ACHN (cell line): ENCODE measurements around the gene SPTB.

ENCODE experiments used
- DNase-seq: peaks from one replicate; pipeline ENCODE4 v3.0.0-alpha.2; 2015
- in situ Hi-C: cut with HindIII; loops from 2 replicates; pipeline ENCODE4 v1.10.0; 2017; ENCODE audit warnings: low sequenced_read_pairs, low pct_ligation_motif_present, low pct_unique_long_range_greater_than_20kb

The SPTB gene

DNA sequence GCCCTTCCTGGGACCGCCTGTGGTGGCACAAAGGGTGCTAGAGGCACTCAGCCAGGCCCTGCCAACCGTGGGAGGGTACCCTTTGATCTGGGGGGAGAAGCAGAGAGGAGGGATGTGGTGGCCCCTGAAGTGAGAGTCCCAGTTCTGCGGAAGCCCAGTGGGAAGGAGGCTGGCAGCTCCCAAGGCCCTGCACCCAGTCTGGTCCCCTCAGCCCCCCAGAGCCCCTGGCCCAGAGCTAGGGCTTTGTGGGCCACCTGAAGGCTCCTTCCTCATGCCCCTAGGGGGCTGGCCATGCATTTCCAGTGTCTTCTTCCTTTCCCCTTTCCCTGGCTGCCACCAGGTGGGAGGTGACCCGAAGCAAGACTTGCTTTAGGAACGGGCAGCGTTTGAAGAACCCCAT lies 131.2 kb downstream of the SPTB start:
- no peak for DNase-seq
- in situ Hi-C loops, result no loop called here

DNA sequence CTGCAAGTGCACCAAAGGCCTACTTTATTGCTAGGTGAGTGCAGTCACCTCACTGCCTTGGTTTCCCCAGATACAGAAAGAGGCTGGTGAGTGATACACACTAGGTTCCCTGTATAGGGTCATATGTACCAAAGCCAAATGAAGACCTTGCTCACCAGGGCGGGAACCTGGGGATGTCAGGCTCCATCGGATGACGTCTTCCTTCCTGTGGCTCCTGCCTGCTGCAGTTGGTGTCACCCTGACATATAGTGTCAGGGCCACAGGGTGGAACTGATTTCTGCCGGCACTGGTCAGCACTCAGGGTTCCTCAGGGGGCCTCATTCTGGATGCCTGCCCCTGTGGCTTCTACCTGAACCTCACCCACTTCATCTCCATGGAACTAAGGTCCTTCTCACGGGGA lies 132.4 kb downstream of the SPTB start:
- in situ Hi-C loops, result no loop called here
- DNase-seq, result no peak

DNA sequence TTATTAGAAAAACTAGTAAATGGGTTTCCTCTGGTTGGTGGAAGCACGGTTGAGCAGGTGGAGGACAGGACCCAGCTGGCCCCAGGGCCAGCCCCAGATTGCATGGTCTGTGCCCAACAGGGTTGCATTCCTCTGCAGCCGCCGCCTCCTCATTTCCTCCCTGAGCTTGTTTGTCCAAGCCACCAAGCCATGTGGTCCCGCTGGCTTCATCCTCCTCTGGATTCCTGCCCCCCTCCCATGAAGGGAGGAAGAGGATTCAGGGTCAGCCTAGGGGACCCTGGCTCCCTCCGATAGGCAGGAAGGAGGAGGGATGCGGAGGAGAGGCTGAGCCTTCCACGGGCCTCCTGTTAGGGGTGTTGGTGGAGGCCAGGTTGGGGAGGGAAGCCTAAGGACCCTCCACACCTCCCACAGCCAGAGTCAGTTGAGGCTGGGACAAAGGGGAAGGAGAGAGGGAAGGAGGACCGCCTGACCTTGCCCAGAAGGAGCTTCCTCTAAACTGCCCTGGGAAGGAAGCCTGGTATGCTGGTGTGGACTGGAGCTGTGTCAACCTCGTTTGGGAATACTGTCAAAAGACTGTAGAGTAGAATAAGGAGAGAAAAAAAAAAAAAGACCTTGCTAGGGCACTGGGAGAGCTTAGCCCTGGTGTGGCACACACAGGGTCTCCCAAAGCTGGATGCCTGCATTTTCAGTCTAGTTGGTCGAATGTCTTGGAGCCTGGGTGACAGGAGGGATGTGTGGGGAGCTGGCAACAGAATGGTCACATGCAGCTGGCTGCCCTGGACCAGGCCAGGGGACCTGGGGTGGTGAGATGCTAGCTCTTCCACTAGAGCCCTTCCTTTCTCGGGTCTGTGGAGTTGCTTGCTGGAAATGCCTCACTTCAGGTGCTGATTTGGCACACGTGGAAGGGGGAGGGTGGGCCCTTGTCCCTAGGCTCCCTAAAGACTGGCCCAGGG lies 133.1 kb downstream of the SPTB start:
- no peak for DNase-seq
- in situ Hi-C loops, result no loop called here

DNA sequence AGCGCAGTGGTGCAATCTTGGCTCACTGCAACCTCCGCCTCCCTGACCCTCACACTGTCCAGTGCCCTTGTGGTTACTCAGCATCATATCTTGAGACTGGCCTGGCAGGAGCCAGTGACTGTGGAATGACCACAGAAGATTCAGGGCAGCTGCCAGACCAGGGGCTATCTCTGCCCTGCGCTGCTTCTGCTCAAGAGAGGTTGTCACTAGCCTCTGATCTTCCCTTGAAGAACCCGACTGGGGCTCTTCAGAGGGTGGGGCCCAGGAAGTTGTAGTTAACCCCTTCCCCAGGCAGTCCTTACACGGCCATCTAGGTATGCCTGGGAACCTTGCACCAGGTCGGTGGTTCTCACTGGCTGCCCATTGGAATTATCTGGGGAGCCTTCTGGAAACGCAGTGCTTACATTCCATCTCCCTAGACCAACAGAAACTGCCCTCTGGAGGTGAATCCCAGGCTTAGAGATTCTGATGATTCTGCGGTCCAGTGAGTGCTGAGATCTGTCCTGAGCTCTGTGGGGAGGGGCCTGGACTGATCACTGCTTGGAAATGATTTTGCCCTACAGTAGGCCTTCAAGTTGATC lies 134.1 kb downstream of the SPTB start:
- peak; percentile 10 for DNase-seq
- in situ Hi-C loops, result no loop called here

DNA sequence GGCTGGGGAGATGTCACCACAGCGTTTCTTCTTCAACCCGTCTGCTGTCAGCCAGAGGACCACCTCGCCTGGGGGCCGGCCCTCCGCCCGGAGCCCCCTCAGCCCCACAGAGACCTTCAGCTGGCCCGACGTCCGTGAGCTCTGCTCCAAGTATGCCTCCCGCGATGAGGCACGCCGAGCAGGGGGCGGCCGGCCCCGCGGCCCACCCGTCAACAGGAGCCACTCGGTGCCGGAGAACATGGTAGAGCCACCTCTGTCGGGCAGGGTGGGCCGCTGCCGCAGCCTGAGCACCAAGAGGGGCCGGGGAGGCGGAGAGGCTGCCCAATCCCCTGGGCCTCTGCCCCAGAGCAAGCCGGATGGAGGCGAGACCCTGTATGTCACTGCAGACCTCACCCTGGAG lies 136.6 kb downstream of the SPTB start:
- no peak for DNase-seq
- in situ Hi-C loops, result no loop called here

DNA sequence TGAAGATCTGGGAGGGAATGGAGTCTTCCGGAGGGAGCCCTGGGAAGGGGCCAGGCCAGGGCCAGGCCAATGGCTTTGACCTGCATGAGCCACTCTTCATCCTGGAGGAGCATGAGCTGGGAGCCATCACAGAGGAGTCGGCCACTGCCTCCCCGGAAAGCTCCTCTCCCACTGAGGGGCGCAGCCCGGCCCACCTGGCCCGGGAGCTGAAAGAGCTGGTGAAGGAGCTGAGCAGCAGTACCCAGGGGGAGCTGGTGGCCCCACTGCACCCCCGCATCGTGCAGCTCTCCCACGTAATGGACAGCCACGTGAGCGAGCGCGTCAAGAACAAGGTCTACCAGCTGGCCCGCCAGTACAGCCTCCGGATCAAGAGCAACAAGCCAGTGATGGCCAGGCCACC lies 137.7 kb downstream of the SPTB start:
- in situ Hi-C loops, result no loop called here
- no peak for DNase-seq

DNA sequence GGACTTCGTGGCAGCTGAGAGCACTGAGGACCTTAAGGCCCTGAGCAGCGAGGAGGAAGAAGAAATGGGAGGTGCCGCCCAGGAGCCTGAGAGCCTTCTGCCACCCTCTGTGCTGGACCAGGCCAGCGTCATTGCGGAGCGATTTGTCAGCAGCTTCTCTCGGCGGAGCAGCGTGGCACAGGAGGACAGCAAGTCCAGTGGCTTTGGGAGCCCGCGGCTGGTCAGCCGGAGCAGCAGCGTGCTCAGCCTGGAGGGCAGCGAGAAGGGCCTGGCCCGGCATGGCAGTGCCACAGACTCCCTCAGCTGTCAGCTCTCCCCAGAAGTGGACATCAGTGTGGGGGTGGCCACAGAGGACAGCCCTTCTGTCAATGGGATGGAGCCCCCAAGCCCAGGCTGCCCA lies 138.5 kb downstream of the SPTB start:
- in situ Hi-C loops, result no loop called here
- no peak for DNase-seq

DNA sequence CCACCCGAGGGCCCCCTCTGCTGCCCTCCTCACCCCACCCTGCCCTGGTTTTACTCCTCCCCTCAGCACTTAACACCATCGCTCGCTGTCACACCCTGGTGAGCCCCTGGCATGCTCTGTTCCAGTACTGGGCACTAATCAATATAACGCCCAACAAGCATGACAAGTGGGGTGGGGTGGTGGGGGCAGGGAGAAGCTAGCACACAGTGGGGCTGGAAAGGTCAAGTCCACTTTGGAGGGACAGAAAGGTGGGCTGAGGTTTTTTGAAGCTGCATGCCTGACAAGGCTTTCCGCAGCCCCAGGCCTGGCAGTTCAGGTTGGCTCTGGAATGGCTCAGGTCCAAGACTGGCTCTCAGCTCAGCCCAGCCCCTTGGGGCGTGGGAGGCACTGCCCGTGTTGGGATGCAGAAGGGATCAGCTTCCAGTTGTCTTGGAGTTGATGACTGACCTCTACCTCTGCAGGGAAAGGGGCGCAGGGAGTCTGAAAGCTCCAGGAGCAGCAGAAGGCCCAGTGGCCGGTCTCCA lies 141.4 kb downstream of the SPTB start:
- in situ Hi-C loops, result no loop called here
- no peak for DNase-seq

DNA sequence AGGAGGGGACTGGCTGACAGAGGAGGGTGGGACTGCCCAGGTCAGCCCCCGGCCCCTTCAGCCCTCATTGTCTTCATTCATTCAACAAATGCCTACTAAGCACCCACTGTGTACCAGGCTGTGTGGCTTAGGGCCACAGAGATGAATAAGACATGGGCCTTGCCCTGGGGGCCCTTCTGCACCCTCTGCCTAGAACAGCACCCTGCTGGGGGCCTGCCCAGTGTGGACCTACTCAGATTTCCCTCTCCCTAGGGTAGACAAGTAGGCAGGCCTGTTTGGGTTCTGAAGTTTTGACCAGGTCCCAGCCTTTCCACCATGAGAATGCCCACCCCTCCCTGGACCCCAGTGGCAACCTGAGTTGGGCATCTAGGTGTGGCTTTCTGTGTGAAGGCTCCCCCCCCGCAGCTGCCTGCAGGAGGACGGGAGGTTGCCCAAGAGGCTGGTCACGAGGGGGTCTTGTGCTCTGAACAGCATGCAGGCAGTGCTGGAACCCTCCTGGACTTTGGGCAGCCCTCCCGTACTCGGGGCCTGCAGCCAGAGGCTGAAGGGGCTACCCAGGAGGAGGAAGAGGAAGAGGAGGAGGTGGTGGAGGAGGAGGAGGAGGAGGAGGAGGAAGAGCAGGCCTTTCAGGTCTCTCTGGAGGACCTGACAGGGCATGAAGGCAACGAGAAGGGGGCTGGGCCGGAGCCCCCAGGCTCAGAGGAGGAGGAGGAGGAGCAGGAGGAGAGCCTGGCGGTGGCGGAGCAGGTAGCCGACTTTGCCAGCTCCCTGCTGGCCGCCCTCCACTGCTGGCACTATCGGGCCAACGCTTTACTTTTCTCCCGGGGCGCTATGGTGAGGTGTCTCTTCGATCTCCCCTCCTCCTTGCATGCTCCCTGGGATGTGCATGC lies 142.1 kb downstream of the SPTB start:
- DNase-seq, result no peak
- in situ Hi-C loops, result no loop called here

DNA sequence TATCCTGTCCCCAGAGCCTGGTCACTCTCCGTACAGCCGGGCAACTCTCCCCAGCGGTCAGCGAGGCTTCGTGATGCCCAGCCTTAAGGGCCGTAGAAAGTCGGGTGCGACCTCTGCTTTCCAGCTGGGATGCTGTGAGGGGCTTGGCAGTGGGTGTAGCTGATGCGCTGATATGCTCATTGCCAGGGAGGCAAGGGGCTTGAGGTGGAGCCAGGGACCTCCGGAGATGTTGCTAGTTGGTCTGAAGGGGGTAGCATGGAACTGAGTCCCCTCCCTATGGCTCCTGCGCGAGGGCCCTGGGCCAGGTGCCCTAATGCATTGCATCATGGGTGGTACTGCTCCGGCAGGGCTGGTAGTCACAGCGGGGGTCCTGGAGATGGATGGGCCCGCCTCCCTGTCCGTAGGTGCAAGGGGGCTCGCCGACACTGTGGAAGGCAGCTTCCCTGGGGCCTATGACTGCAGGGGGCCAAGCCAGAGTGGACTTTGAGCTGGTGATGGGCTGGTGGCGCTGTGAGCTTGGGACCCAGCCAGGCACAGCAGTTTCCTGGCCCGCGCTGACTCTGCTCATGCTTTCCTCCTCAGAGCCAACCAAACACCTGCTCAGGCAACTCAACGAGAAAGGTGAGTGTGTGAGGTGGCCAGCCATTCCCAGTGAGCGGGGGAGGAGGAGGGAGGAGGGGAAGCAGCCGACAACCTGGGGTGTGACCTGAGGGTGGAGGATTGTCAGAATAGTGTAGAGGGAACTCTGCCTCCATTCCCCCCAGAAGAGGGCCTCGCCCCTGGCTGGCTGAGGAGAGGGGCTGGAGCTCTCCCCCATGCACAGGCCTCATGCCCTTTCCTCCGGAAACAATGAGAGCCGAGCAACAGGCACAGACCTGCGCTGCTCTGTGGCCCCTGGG lies 143.2 kb downstream of the SPTB start:
- no peak for DNase-seq

DNA sequence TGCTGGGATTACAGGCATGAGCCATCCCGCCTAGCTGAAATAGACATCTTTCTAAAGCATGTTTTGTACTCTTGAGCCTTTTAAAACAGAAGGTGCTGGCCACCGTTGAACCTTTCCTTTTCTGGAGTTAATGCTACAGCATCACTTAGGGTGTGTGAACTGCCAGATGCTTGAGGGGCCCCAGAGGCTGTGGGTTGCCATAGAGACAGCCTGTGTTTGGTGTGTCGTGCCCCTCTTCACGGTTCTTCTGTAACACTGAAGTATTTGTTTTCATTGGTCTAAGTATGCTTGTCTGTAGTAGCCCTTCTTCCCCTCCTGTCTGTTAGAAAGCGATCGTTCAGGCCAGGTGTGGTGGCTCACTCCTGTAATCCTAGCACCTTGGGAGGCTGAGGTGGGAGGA lies 144.7 kb downstream of the SPTB start:
- DNase-seq, result no peak
- in situ Hi-C loops, result no loop called here

More for the DNA sequence above, 143.2 kb downstream of the SPTB start:
- in situ Hi-C loops, result no loop called here

DNA sequence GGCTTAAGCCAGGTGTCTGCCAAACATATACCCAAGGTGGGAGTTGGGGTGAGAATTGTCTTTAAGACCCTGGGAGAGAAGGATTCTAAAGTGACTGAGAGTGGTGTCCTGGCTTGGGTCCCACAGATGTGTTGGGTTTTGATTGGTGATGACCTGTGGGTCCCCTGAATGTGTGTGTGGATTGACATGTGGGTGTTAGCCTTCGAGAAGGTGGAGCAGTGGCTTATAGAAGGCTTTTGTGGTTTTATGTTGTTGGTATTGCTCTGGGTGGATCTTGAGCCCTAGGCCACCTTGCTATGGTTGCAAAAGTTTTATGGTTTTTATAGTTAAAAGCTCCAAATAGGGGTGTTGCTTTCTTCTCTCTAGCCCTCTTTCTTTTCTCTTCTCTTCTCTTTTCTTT lies 145.8 kb downstream of the SPTB start:
- no peak for DNase-seq
- in situ Hi-C loops, result no loop called here

DNA sequence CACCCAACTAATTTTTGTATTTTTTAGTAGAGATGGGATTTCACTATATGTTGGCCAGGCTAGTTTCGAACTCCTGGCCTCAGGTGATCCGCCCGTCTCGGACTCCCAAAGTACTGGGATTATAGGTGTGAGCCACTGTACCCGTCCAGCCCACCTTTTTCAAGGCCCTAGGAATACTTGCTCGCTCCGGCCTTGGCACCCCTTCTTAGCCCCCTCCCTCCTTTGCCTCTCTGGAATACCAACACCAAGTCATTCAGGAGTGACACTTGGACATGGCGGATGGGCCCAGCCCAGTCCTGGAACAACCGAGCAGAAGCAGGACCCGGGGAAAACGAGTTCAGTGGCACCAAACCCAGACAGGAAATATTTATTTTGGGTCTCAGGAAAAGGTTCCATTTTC lies 146.4 kb downstream of the SPTB start:
- in situ Hi-C loops, result no loop called here
- DNase-seq, result no peak

DNA sequence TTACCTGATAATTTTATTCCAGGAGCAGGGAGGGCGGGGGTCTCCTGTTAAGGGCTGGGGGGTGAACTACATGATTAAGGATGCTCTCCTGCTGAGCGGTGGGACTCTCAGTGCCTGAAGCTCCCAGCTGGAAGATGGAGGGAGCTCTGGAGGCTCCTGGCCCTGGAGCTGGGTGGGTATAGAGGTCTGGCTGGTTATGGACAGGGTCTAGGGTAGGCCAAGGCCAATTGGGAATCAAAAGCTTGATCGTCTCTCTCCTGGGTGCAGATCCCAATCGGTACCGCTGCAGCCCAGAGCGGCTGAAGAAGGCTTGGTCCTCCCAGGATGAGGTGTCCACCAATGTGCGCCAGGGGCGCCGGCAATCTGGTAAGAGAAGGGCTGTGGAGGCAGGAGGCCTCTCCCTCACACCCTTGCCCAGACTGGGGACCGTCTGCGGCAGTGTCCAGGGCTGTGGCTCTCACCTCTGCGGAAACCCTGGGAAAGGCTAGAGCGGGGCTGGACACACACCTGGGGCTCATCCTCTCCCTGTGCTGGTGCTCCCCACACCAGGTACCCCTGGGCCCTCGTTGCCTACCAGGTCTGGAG lies 147.1 kb downstream of the SPTB start:
- in situ Hi-C loops, result no loop called here
- DNase-seq, result no peak

DNA sequence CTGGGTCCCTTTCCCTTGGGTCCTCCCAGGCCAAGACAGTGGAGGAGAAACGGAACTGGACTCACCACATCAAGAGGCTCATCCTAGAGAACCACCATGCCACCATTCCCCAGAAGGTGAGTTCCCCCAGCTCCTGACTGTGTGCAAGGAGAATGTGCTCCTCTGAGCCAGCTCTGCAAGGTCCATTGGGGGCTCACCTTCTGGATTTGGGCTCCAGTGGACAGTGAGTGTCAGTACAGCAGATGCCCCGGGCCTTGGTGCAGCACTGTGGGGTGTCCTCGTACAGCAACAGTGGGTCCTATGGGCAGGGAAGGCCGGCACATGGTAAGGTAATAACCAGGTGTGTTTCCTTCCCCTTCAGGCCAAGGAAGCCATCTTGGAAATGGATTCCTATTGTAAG lies 147.6 kb downstream of the SPTB start:
- DNase-seq, result no peak

DNA sequence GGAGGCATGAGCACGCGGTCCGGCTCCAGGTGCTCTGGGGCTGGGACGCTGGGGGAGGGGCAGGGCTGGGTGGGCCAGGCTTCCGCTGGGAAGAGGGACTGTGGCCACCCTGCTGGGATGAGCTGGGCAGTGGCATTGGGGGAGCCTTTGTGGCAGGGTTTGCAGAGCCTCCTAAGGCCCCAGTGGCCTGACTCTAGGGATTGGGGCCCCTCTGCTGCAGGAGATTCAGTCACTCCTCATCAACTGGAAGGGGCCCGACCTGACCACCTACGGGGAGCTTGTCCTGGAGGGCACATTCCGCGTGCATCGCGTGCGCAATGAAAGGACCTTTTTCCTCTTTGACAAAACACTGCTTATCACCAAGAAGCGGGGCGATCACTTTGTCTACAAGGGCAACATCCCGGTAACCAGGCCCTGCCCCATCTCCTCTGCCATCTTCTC lies 148.5 kb downstream of the SPTB start:
- no peak for DNase-seq
- in situ Hi-C loops, result no loop called here

More for the DNA sequence above, 147.6 kb downstream of the SPTB start:
- in situ Hi-C loops, result no loop called here

DNA sequence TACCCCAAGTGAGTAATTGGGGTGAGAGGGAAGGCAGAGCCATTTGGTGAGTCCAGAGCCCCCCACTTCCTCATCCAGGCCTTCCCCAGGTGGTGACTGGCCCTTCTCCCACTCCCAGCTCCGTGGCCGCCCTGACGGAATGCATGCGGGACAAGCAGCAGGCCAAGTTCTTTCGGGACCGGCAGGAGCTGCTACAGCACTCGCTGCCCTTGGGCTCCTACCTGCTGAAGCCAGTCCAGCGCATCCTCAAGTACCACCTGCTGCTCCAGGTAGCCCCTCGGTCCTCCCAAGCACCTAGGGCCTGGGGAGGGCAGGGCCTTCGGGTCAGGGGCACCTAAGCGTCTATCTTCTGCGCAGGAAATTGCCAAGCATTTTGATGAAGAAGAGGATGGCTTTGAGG lies 149.0 kb downstream of the SPTB start:
- in situ Hi-C loops, result no loop called here
- no peak for DNase-seq

DNA sequence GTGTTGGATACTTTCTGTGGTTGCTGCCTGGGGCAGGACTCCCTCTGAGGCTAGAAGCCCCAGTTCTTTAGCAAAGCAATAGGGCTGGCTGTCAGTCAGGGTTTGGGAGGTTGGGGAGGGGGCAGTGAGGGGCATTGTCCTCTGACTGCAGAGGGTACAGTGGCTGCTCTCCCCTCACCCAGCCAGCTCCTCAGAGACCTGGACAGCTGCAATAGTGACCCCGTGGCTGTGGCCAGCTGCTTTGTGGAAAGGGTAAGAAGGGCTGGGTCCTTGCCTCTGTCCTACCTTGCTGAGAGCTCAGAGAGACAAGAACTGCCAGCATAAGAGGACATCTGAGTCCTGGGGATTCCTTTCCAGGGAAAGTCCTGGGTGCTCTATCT lies 149.7 kb downstream of the SPTB start:
- in situ Hi-C loops, result no loop called here
- no peak for DNase-seq
